ENCODE data around the gene SNW1. TPM values are rescaled to one million over a fixed set of nuclear protein-coding genes. Genes with fewer than 3 reads are reported as not detected.

Gene SNW1
- 100 to 1,000 TPM in 2 of 5 experiments, 10 to 100 TPM in 3; 84.4 to 108 (median 97.7) TPM for total RNA-seq
- polyA plus RNA-seq, result 10 to 100 TPM; 59.6 to 89.1 TPM
- total RNA-seq, result 94.4 reads per million, percentile 83 among the genes with 10 or more reads in this experiment

GRCh38 chr14:77760381-77761204, at the start of gene SNW1:
TSS of gene SNW1 (minus strand) at chr14:77761156. CDS start at chr14:77761127, 29 bp downstream.
- peaks cover 0 to 15% (median 4%) of the 10 kb centered on the region in 5 donors for H3K36me3 Mint-ChIP-seq
- Histone ChIP-seq H3K4me1 (ENCODE audit: control insufficient read depth in 2 of 2, insufficient read depth in 2 of 2, low read length in 2 of 2) (peaks cover 28 to 30% of the 10 kb centered on the region in 2 donors), H3K9me3 (ENCODE audit: control insufficient read depth in 2 of 3, low read length in 3 of 3) (no peaks in the 10 kb centered on the region), H3K36me3 (ENCODE audit: control insufficient read depth in 2 of 3, insufficient read depth in 3 of 3, low read length in 3 of 3) (peaks cover 0 to 6% (median 0%) of the 10 kb centered on the region in 3 experiments), H3K27ac (ENCODE audit: low read depth, low read length) (peak within 1 kb of the TSS; percentile 97), H3K27me3 (ENCODE audit: control insufficient read depth in 2 of 2, insufficient read depth in 2 of 2, low read length in 2 of 2) (no peaks in the 10 kb centered on the region), H3K4me3 (ENCODE audit: low read length) (peak within 1 kb of the TSS; percentile 94)
- POLR2A ChIA-PET, result interaction anchor here (0.8 to 3.0 kb wide), 7 partner anchors 39 to 383 kb away, joined by 3 to 13 read pairs (median 4); partner anchors contain the start of genes ADCK1, ALKBH1, SAMD15 and SLIRP
- peak; percentile 80 to 94 (median 90) for DNase-seq
- no peaks in the 10 kb centered on the region for H3K27me3 Mint-ChIP-seq
- H3K27ac Mint-ChIP-seq, result peak within 1 kb of the TSS; percentile 92 to 99 (median 98)
- CTCF ChIA-PET, result no interaction called here
- peak; percentile 95 for ATAC-seq
- intact Hi-C loops (cut with micrococcal nuclease), result loop anchor here (1.0 to 10.0 kb wide), 9 partner anchors 40 to 946 kb away; partner anchors contain the start of genes ADCK1 (in 2 of the 2), ALKBH1 (in 2 of the 2), CIPC (in 2 of the 2) and GSTZ1 (in 2 of the 2)
- no peaks in the 10 kb centered on the region for H3K9me3 Mint-ChIP-seq
- H3K4me3 Mint-ChIP-seq, result peak within 1 kb of the TSS; percentile 91 to 97 (median 95)
- peaks cover 26 to 60% (median 42%) of the 10 kb centered on the region in 7 donors for H3K4me1 Mint-ChIP-seq

- ATAC-seq, result no peak
- H3K36me3 Mint-ChIP-seq, result peaks cover 0 to 9% (median 0%) of the 10 kb centered on the region in 5 donors
- H3K4me1 Mint-ChIP-seq, result peaks cover 0 to 3% (median 0%) of the 10 kb centered on the region in 7 donors
- H3K9me3 Mint-ChIP-seq, result no peaks in the 10 kb centered on the region
- H3K27me3 Mint-ChIP-seq, result no peaks in the 10 kb centered on the region
- Histone ChIP-seq H3K9me3 (ENCODE audit: control insufficient read depth in 2 of 3, low read length in 3 of 3) (no peaks in the 10 kb centered on the region), H3K27ac (ENCODE audit: low read depth, low read length) (no peak overlapping the region), H3K27me3 (ENCODE audit: control insufficient read depth in 2 of 2, insufficient read depth in 2 of 2, low read length in 2 of 2) (no peaks in the 10 kb centered on the region), H3K4me1 (ENCODE audit: control insufficient read depth in 2 of 2, insufficient read depth in 2 of 2, low read length in 2 of 2) (no peaks in the 10 kb centered on the region), H3K4me3 (ENCODE audit: low read length) (no peak overlapping the region), H3K36me3 (ENCODE audit: control insufficient read depth in 2 of 3, insufficient read depth in 3 of 3, low read length in 3 of 3) (no peaks in the 10 kb centered on the region)
- POLR2A ChIA-PET, result no interaction called here
- H3K27ac Mint-ChIP-seq, result peak overlapping the region in 1 of 9 donors; percentile 4
- intact Hi-C loops (cut with micrococcal nuclease), result loop anchor here in 1 of 2 donors (10.0 kb wide), 1 partner anchor 994 kb away; the partner anchor contains the start of gene ANGEL1
- CTCF ChIA-PET, result no interaction called here
- DNase-seq, result no peak
- no peak overlapping the region for H3K4me3 Mint-ChIP-seq
Measured at GRCh38 chr14:77809011-77809410, 48.1 kb upstream of the SNW1 start.

- H3K36me3 ChIP-seq (ENCODE audit: control insufficient read depth in 2 of 3, insufficient read depth in 3 of 3, low read length in 3 of 3), result no peaks in the 10 kb centered on the region
- ATAC-seq (no peak), DNase-seq (no peak)
- peaks cover 0 to 3% (median 0%) of the 10 kb centered on the region in 7 donors for H3K4me1 Mint-ChIP-seq
- no peaks in the 10 kb centered on the region for H3K4me1 ChIP-seq (ENCODE audit: control insufficient read depth in 2 of 2, insufficient read depth in 2 of 2, low read length in 2 of 2)
- H3K36me3 Mint-ChIP-seq, result peaks cover 0 to 9% (median 0%) of the 10 kb centered on the region in 5 donors
- intact Hi-C loops (cut with micrococcal nuclease), result loop anchor here in 1 of 2 donors (10.0 kb wide), 1 partner anchor 993 kb away; the partner anchor contains the start of gene ANGEL1
- no peak overlapping the region for H3K27ac Mint-ChIP-seq
- no peak overlapping the region for H3K27ac ChIP-seq (ENCODE audit: low read depth, low read length)
- H3K4me3 ChIP-seq (ENCODE audit: low read length), result no peak overlapping the region
- no peaks in the 10 kb centered on the region for H3K9me3 ChIP-seq (ENCODE audit: control insufficient read depth in 2 of 3, low read length in 3 of 3)
- H3K4me3 Mint-ChIP-seq, result no peak overlapping the region
- H3K27me3 Mint-ChIP-seq, result no peaks in the 10 kb centered on the region
- ChIA-PET CTCF (no interaction called here), POLR2A (no interaction called here)
- H3K9me3 Mint-ChIP-seq, result no peaks in the 10 kb centered on the region
- no peaks in the 10 kb centered on the region for H3K27me3 ChIP-seq (ENCODE audit: control insufficient read depth in 2 of 2, insufficient read depth in 2 of 2, low read length in 2 of 2)
Measured at GRCh38 chr14:77808250-77808649, 47.3 kb upstream of the SNW1 start.

- H3K4me1 ChIP-seq (ENCODE audit: control insufficient read depth in 2 of 2, insufficient read depth in 2 of 2, low read length in 2 of 2), result no peaks in the 10 kb centered on the region
- H3K9me3 Mint-ChIP-seq, result no peaks in the 10 kb centered on the region
- DNase-seq (no peak), ATAC-seq (no peak)
- no peaks in the 10 kb centered on the region for H3K36me3 ChIP-seq (ENCODE audit: control insufficient read depth in 2 of 3, insufficient read depth in 3 of 3, low read length in 3 of 3)
- no peak overlapping the region for H3K27ac ChIP-seq (ENCODE audit: low read depth, low read length)
- H3K27ac Mint-ChIP-seq, result no peak overlapping the region
- no peaks in the 10 kb centered on the region for H3K9me3 ChIP-seq (ENCODE audit: control insufficient read depth in 2 of 3, low read length in 3 of 3)
- POLR2A ChIA-PET, result no interaction called here
- H3K36me3 Mint-ChIP-seq, result peaks cover 0 to 9% (median 0%) of the 10 kb centered on the region in 5 donors
- no peaks in the 10 kb centered on the region for H3K27me3 Mint-ChIP-seq
- H3K4me3 Mint-ChIP-seq, result no peak overlapping the region
- no peak overlapping the region for H3K4me3 ChIP-seq (ENCODE audit: low read length)
- intact Hi-C loops (cut with micrococcal nuclease), result loop anchor here in 1 of 2 donors (10.0 kb wide), 1 partner anchor 991 kb away; the partner anchor contains the start of gene ANGEL1
- peaks cover 0 to 6% (median 2%) of the 10 kb centered on the region in 7 donors for H3K4me1 Mint-ChIP-seq
- CTCF ChIA-PET, result no interaction called here
- no peaks in the 10 kb centered on the region for H3K27me3 ChIP-seq (ENCODE audit: control insufficient read depth in 2 of 2, insufficient read depth in 2 of 2, low read length in 2 of 2)
Measured at GRCh38 chr14:77805706-77806105, 44.8 kb upstream of the SNW1 start.

DNA sequence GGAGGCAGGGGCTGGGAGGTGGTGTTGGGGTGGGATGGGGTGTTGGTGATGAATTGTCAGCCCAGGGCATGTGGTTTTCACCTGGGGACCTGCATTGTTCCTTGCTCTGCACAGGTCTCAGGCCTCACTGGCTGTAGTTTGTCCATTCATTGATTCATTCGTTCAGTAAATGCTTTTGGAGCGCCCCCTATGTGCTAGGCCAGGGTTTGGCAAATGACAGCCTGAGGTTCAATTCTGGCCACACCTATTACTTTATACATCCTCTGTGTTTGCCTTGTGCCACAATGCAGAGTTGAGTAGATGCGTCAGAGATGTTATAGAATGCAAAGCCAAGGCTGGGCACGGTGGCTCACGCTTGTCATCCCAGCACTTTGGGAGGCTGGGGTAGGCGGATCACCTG, 43.6 kb upstream of the SNW1 start:
- no peak overlapping the region for H3K27ac Mint-ChIP-seq
- H3K4me1 Mint-ChIP-seq, result peaks cover 0 to 14% (median 6%) of the 10 kb centered on the region in 7 donors

GRCh38 chr14:77800814-77801213, 39.9 kb upstream of the SNW1 start:
- Histone ChIP-seq H3K27me3 (ENCODE audit: control insufficient read depth in 2 of 2, insufficient read depth in 2 of 2, low read length in 2 of 2) (no peaks in the 10 kb centered on the region), H3K27ac (ENCODE audit: low read depth, low read length) (peak overlapping the region; percentile 81), H3K4me1 (ENCODE audit: control insufficient read depth in 2 of 2, insufficient read depth in 2 of 2, low read length in 2 of 2) (no peaks in the 10 kb centered on the region), H3K9me3 (ENCODE audit: control insufficient read depth in 2 of 3, low read length in 3 of 3) (no peaks in the 10 kb centered on the region), H3K36me3 (ENCODE audit: control insufficient read depth in 2 of 3, insufficient read depth in 3 of 3, low read length in 3 of 3) (no peaks in the 10 kb centered on the region), H3K4me3 (ENCODE audit: low read length) (peak overlapping the region; percentile 71)
- intact Hi-C loops (cut with micrococcal nuclease), result loop anchor here (1.0 to 10.0 kb wide), 9 partner anchors 40 to 986 kb away; partner anchors contain the start of genes ALKBH1 (in 2 of the 2), GSTZ1 (in 2 of the 2), SAMD15 (in 2 of the 2) and SLIRP (in 2 of the 2)
- ChIA-PET POLR2A (interaction anchor here (1.4 to 2.0 kb wide), 2 partner anchors 41 to 480 kb away, joined by 5 to 13 read pairs; partner anchors contain the start of genes GSTZ1, POMT2 and SNW1), CTCF (no interaction called here)
- ATAC-seq, result no peak
- Mint-ChIP-seq H3K27ac (peak overlapping the region in 7 of 9 donors; percentile 54 to 90 (median 78)), H3K4me1 (peaks cover 0 to 17% (median 6%) of the 10 kb centered on the region in 7 donors), H3K4me3 (peak overlapping the region; percentile 83 to 89 (median 87)), H3K36me3 (no peaks in the 10 kb centered on the region), H3K27me3 (no peaks in the 10 kb centered on the region), H3K9me3 (no peaks in the 10 kb centered on the region)
- no peak for DNase-seq

More for the DNA sequence above, 43.6 kb upstream of the SNW1 start:
- Mint-ChIP-seq H3K4me3 (no peak overlapping the region), H3K36me3 (peaks cover 0 to 9% (median 0%) of the 10 kb centered on the region in 5 donors), H3K27me3 (no peaks in the 10 kb centered on the region), H3K9me3 (no peaks in the 10 kb centered on the region)
- DNase-seq (no peak), ATAC-seq (no peak)
- POLR2A ChIA-PET, result no interaction called here
- intact Hi-C loops (cut with micrococcal nuclease), result loop anchor here (5.0 to 10.0 kb wide), 2 partner anchors 427 to 990 kb away; partner anchors contain the start of genes ANGEL1 (in 1 of the 2), SAMD15 (in 1 of the 2) and TMED8 (in 1 of the 2)
- CTCF ChIA-PET, result no interaction called here
- H3K4me1 ChIP-seq (ENCODE audit: control insufficient read depth in 2 of 2, insufficient read depth in 2 of 2, low read length in 2 of 2), result no peaks in the 10 kb centered on the region
- no peaks in the 10 kb centered on the region for H3K27me3 ChIP-seq (ENCODE audit: control insufficient read depth in 2 of 2, insufficient read depth in 2 of 2, low read length in 2 of 2)
- H3K27ac ChIP-seq (ENCODE audit: low read depth, low read length), result no peak overlapping the region
- H3K4me3 ChIP-seq (ENCODE audit: low read length), result no peak overlapping the region
- no peaks in the 10 kb centered on the region for H3K36me3 ChIP-seq (ENCODE audit: control insufficient read depth in 2 of 3, insufficient read depth in 3 of 3, low read length in 3 of 3)
- no peaks in the 10 kb centered on the region for H3K9me3 ChIP-seq (ENCODE audit: control insufficient read depth in 2 of 3, low read length in 3 of 3)
